ENCODE measurements around the gene PLA2G10.
"Not testable (repeated sequence)": the region's sequence is repeated elsewhere in the genome, so short reads cannot be mapped to it uniquely, and the experiment has no call there.

PLA2G10 gene, protein sequence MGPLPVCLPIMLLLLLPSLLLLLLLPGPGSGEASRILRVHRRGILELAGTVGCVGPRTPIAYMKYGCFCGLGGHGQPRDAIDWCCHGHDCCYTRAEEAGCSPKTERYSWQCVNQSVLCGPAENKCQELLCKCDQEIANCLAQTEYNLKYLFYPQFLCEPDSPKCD

DNA sequence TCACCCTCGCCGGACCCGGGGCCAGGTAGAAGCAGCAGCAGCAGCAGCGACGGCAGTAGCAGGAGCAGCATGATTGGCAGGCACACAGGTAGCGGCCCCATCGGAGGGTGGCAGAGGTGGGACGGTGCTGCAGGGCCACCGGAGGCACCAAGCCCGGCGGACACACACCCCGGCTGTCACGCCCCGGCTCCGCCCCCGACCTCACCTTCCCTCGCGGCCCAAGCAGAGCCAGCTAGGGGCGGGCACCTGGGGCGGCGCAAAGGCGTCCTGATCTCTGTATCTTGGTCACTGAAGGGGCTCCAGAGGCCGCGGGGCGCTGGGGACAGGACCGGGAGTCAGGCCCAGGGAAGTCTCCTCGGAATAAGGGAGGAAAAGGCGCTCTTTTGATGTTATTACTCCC lies at the start of gene PLA2G10:
Gene PLA2G10, minus strand, starts transcription at position 180 of the 400 bp plus-strand sequence. Its CDS starts 79 bp downstream, at position 101.
- not testable (repeated sequence) for DNase-seq

DNA sequence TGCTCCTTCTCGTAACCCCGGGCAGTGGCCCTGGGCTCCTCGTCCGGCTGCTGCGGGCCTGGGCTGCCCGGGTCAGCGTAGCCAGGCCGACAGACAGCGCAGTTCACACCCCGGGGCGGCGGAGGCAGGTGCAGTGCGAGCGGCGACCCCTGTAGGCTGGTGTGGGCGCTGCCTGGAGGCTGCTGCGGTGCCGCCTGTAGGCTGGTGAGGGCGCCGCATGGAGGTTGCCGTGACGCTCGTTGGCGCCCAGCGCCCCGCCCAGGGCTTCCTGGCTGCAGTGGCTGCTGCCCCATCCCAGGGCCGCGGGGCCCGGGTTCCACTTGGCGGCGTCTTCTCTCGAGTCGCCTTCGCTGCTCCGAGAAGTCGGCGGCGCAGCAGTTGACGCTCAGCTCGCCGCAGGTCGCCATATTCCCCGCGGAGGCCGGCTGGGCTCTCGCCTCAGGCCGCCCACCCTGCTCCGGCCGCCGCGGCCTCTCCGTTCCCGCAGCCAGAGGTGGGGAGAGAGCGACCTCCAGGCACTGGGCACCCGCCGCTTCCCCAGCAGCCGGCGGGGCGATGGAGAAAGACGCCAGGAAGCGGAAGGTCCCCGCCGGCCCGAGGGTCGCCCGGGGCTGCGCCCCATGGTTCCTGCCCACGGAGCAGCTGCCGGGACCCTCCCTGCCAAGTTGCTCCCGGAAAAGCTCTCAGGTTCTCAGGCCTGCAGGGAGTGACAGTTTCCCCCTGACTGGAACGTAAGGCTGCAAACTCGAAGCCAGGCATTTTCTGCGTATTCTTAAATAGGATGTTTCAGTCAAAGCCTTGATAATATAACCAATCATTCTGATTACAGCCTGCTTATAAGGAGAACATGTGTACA lies 48.4 kb upstream of the PLA2G10 start, which contains the start of gene NPIPA2:
Gene NPIPA2, plus strand, starts transcription at position 261 of the 856 bp plus-strand sequence. CDS start 5,533 bp downstream, outside the sequence.
- DNase-seq: not testable (repeated sequence)

DNA sequence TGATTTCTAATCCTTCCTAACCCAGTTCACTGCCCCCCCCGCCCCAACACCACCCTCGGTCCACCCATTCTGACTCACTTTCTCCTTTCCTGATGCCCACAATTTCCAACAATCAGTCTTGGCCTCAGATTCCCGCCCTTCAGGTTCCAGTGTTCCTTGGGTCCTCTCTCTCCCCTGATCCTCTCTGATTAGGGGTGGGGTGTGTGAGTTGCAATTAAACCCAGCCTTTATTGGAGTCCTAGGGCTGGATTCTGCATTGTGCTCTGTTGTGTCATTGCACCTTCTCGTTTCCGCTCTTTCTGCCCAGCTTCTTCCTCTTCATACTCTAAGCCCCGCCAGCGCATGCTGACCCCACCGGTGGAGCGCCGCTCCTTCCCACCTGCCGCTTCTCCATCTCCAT lies 47.7 kb upstream of the PLA2G10 start:
- not testable (repeated sequence) for DNase-seq

DNA sequence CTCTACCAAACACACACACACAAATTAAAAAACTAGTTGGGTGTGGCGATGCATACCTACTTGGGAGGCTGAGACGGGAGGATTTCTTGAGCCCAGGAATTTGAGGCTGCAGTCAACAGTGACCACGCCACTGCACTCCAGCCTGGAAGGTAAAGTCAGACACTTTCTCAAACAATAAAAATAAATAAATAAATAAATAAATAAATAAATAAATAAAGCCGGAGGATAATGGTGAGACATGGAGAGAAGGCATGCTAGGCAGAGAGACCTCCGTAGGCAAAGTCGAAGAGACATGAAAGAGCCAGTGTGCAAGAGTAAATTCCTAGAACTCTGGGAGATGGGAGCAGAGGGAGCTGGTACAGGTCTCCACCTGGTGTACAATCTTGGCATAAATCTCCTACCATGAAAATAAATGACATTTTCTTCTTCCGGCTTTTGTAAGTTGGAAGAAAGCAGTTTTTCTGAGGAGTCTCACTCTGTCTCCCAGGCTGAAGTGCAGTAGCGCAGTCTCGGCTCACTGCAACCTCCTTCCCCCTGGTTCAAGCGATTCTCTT lies 46.8 kb upstream of the PLA2G10 start:
- not testable (repeated sequence) for DNase-seq

DNA sequence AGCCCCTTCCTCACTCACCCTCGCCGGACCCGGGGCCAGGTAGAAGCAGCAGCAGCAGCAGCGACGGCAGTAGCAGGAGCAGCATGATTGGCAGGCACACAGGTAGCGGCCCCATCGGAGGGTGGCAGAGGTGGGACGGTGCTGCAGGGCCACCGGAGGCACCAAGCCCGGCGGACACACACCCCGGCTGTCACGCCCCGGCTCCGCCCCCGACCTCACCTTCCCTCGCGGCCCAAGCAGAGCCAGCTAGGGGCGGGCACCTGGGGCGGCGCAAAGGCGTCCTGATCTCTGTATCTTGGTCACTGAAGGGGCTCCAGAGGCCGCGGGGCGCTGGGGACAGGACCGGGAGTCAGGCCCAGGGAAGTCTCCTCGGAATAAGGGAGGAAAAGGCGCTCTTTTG lies 39.1 kb upstream of the PLA2G10 start:
- not testable (repeated sequence) for DNase-seq

DNA sequence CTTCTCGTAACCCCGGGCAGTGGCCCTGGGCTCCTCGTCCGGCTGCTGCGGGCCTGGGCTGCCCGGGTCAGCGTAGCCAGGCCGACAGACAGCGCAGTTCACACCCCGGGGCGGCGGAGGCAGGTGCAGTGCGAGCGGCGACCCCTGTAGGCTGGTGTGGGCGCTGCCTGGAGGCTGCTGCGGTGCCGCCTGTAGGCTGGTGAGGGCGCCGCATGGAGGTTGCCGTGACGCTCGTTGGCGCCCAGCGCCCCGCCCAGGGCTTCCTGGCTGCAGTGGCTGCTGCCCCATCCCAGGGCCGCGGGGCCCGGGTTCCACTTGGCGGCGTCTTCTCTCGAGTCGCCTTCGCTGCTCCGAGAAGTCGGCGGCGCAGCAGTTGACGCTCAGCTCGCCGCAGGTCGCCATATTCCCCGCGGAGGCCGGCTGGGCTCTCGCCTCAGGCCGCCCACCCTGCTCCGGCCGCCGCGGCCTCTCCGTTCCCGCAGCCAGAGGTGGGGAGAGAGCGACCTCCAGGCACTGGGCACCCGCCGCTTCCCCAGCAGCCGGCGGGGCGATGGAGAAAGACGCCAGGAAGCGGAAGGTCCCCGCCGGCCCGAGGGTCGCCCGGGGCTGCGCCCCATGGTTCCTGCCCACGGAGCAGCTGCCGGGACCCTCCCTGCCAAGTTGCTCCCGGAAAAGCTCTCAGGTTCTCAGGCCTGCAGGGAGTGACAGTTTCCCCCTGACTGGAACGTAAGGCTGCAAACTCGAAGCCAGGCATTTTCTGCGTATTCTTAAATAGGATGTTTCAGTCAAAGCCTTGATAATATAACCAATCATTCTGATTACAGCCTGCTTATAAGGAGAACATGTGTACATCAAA lies 9.3 kb upstream of the PLA2G10 start, which contains the start of gene NPIPA3:
Gene NPIPA3, plus strand, starts transcription at position 256 of the 856 bp plus-strand sequence. CDS start 5,533 bp downstream, outside the sequence.
- DNase-seq: not testable (repeated sequence)

DNA sequence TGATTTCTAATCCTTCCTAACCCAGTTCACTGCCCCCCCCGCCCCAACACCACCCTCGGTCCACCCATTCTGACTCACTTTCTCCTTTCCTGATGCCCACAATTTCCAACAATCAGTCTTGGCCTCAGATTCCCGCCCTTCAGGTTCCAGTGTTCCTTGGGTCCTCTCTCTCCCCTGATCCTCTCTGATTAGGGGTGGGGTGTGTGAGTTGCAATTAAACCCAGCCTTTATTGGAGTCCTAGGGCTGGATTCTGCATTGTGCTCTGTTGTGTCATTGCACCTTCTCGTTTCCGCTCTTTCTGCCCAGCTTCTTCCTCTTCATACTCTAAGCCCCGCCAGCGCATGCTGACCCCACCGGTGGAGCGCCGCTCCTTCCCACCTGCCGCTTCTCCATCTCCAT lies 8.6 kb upstream of the PLA2G10 start:
- not testable (repeated sequence) for DNase-seq

DNA sequence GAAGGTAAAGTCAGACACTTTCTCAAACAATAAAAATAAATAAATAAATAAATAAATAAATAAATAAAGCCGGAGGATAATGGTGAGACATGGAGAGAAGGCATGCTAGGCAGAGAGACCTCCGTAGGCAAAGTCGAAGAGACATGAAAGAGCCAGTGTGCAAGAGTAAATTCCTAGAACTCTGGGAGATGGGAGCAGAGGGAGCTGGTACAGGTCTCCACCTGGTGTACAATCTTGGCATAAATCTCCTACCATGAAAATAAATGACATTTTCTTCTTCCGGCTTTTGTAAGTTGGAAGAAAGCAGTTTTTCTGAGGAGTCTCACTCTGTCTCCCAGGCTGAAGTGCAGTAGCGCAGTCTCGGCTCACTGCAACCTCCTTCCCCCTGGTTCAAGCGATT lies 7.8 kb upstream of the PLA2G10 start:
- not testable (repeated sequence) for DNase-seq

DNA sequence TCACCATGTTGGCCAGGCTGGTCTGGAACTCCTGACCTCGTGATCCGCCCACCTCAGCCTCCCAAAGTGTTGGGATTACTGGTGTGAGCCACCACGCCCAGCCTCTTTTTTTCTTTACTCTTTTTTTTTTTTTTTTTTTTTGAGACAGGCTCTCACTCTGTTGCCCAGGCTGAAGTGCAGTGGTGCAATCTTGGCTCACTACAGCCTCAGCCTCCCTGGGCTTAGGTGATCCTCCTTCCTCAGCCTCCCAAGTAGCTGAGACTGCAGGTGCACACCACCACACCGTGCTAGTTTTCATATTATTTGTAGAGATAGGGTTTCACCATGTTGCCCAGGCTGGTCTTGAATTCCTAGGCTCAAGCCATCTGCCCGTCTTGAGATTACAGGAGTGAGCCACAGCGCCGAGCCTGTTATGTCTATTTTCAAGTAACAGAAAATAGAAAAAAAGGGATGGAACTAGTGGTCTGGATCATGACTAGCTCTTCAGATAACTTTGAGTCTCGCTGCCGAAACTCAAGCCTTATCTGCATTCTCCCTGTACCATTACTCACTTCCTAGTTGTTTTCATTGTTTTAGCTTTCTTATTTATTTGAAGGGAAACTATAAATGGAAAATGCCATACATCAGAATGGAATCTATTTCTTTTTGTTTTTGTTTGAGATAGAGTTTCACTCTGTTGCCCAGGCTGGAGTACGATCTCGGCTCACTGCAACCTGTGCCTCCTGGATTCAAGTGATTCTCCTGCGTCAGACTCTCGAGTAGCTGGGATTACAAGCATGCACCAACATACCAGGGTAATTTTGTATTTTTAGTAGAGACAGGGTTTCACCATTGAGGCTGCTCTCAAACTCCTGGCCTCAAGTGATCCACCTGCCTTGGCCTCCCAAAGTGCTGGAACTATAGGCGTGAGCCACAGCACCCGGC lies 8.0 kb downstream of the PLA2G10 start:
- DNase-seq: not testable (repeated sequence)

DNA sequence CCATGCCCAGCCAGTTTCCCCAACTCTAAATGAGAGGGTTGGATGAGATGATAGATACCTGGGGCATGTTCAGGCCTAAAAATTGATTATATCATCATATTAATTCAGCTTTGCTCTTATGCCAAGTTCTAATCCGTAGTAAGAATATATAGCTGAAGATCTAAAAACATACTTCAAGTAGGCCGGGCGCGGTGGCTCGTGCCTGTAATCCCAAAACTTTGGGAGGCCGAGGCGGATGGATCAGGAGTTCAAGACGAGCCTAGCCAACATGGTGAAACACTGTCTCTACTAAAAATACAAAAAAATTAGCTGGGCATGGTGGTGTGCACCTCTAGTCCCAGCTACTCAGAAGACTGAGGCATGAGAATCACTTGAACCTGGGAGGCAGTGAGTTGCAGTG lies 12.0 kb downstream of the PLA2G10 start:
- no peak for DNase-seq

DNA sequence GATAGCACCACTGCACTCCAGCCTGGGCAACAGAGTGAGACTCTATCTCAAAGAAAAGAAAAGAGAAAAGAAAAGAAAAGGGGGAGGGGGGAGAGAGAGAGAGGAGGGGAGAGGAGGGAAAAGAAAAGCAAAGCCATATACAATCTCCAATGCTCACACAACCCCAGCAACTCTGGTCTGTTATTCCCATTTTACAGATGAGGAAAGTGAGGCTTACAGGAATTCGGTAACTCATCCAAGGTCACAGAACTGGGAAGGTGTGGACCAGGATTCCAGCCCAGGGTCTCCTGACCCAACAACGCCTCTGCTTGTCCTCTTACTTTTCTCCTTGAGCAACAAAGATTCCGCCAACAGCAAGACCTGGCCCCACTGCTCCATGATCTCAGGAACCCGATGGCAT lies 13.0 kb downstream of the PLA2G10 start:
- DNase-seq: no peak

DNA sequence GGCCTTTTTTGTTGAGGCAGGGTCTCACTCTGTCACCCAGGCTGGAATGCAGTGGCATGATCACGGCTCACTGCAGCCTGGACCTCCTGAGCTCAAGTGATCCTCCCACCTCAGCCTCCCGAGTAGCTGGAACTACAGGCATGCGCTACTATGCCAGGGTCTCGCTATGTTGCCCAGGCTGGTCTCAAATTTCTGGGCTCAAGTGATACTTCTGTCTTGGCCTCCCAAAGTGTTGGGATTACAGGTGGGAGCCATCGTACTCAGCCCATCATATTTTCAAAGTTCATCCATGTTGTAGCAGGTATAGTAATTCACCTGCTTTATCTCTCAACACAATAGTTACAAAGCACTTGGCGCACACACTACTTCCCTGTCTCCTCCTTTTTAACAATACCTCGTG lies 13.7 kb downstream of the PLA2G10 start:
- not testable (repeated sequence) for DNase-seq

DNA sequence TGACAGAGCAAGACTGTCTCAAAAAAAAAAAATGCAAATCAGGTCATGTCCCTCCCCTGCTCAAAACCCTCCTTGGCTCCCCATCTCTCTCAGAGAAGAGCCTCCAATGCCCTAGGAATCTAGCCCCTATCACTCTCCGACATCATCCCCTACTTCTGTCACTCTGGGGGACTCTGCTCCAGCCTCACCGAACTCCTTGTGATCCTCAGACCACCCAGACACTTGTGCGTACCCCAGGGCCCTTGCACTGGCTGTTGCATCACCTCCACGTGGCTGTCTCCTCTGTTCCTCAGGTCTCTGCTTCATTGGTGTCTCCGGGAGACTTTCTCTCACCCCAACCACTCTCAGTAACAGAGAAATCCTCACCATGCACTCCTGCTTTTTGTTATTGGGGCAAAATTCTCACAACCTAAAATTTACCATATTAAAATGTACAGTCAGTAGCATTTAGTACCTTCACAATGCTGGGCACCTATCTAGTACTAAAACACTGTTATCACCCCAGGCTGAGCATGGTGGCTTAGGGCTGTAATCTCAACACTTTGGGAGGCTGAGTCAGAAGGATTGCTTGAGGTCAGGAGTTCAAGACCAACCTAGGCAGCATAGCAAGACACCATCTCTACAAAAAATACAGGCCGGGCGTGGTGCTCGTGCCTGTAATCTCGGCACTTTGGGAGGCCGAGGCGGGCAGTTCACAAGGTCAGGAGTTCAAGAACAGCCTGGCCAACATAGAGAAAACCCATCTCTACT lies 15.2 kb downstream of the PLA2G10 start:
- DNase-seq: no peak

DNA sequence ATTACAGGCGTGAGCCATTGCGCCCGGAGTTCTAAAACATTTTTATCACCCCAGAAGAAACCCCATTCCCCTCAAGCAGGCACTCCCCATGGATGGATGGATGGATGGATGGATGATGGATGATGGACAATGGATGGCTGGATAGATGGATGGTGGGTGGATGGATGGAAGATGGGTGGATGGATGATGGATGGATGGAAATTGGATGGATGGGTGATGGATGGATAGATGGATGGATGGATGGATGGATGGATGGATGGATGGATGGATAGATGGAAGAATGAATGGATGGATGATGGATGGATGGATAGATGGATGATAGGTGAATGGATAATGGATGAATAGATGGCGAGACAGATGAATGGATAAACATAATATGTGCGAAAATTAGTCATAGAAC lies 16.5 kb downstream of the PLA2G10 start:
- no peak for DNase-seq

DNA sequence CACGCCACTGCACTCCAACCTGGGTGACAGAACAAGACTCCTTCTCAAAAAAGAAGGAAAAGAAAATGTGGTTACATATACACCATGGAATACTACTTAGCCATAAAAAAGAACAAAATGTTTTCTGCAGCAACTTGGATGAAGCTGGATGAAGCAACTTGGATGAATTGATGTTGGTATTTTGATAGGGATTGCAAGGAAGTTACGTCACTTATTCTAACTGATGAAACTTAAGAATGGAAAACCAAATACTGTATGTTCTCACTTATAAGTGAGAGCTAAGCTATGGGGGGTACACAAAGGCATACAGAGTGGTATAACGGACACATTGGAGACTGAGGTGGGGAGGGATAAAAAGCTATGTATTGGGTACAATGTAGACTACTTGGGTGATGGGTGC lies 17.5 kb downstream of the PLA2G10 start:
- no peak for DNase-seq

DNA sequence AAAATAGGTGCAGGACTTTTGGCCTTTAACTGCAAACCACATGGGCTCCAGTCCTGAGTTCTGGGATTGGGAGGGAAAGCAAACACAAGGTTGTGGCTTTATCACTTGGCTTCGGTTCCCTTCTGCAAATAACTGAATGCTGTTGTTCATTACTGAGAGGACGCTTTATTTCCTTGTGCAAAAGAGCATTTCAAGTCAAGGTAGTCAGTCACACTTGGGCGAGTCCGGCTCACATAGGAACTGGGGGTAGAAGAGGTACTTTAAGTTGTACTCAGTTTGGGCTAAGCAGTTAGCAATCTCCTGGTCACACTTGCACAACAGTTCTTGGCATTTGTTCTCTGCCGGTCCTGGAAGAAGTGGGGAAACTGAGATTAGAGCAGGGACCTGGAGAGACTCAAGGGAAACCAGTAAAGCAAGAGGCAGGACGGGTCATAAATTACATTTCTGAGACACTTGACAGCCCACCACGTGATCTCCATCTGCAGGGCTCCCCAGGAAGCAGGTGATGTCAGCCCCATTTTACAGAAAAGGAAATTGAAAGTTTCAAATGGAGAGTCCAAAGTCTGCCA lies 21.6 kb downstream of the PLA2G10 start:
- no peak for DNase-seq

DNA sequence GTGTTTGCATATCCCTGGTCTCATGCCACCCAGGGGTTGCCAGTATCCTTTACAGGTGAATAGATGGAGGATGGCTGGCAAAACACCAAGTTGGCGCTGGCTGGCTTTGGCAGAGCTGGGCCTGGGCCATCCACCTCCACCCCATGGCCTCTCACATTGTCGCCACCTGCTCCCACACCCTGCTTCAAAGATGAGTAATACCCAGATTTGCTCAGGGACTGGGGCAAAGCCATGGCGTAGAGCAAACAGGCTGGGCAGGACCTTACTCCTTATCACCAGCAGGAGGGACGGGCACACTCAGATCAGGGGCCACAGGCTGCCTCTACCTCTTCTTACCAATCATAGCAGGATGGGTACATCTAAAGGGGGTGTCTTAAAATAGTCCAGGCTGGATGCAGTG lies 24.3 kb downstream of the PLA2G10 start:
- DNase-seq: no peak

DNA sequence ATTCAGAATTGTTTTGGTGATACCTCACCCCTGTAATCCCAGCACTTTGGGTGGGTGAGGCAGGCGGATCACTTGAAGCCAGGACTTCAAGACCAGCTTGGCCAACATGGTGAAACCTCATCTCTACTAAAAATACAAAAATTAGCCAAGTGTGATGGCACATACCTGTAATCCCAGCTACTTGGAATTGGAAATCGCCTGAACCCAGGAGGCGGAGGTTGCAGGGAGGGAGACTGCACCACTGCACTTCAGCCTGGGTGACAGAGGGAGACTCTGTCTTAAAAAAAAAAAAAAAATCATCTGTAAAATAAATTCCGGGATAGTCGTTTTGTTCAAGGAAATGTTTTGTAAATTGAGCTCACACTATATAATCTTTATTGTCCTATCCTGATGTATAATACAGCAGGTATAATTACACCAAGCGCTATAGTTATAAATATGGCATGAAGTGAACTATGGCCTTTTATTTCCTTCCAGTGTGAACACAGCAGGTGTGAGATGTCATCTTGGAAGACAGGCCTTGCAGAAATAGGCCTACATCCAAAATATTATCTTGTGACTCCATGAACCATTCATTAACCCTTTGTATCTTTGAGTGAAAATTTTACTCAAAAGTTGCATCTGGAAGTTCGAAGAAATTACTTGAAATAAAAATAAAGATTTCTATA lies 25.4 kb downstream of the PLA2G10 start:
- no peak for DNase-seq

DNA sequence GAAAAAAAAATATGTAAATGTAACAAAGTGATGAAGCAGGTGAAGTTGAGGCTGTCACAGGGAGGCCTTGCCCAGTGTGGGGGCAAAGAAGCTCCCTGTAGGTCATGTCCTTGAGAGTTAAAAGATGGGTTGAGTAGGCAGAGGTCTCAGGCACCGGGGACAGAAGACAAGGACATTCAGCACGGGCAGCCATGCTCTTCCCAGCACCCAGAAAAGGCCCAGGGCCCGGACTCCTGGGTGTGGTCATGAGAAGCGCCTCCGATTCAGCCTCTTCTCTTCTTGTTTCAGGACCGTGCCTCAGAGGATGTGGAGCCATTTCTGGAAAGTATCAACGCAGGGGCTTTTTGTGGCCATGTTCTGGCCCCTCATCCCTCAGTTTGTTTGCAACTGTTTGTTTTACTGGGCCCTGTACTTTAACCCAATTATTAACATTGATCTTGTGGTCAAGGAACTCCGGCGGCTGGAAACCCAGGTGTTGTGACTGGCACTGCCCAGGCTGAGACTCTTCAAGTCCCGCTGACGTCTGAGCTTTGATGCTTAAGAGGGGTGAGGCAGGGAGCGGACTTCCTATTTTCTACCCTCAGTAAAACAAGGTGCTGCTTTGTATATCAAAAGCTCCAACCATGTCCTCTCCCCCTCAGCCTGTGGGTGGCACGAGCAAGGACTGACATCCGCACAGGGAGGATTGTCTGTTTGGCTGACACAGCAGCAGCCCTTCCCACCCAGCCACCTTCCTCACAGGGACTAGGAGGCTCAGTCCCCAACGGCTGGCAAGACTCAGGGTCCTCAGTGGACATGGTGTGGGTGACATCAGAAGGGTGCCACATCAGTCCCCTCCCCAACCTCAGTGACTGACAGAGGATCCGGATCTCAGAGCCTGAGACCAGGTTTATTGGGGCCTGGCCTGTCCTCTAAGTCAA lies 26.5 kb downstream of the PLA2G10 start:
- DNase-seq: no peak

All from fibroblast of skin of right biceps (primary cell).